BJ (cell line): Measurements from ENCODE around the gene CPLX4. TPM values are rescaled to one million over a fixed set of nuclear protein-coding genes. Genes with fewer than 3 reads are reported as not detected.
A peak's percentile ranks its signal among the peaks of the same experiment; 100 is the strongest.

Source experiments
- CTCF ChIA-PET: fragments of 350-600 bp; formaldehyde crosslinking; extraction: SDS; loops from one replicate; lab custom pipeline; 2021; ENCODE audit warnings: antibody characterized with exemption, inconsistent platforms; lab: Yijun Ruan, JAX
- POLR2A ChIA-PET: fragments of 300-600 bp; sonication (Branson Sonifier 250); formaldehyde crosslinking; extraction: SDS; loops from one replicate; lab custom pipeline; 2021; ENCODE audit warnings: antibody characterized with exemption; lab: Charles Lee
- DNase-seq: peaks from one replicate; pipeline ENCODE4 v3.0.0-alpha.2; 2011; ENCODE audit warnings: low read depth
- H3K27me3 ChIP-seq: 2 replicates; pipeline ENCODE4 v1.6.0; 2011; ENCODE audit warnings: low read length; ENCODE audit not compliant: control insufficient read depth, insufficient read depth
- H3K36me3 ChIP-seq: 2 replicates; pipeline ENCODE4 v1.5.1; 2011; ENCODE audit warnings: low read length; ENCODE audit not compliant: control insufficient read depth, insufficient read depth
- H3K4me3 ChIP-seq: 2 replicates; pipeline ENCODE4 v1.5.1; 2011; ENCODE audit warnings: low read depth, mild to moderate bottlenecking, control low read depth, low read length
- polyA plus RNA-seq: library from polyadenylated mRNA; depleted of rRNA; stranded (reverse); fragments of >200 nt; gene quantifications from 2 replicates; pipeline ENCODE4 v1.2.3, GENCODE V29; 2011
- TF ChIP-seq, protein P1 (sequence below): IDR thresholded peaks from 2 replicates; pipeline ENCODE4 v1.5.1; 2011; ENCODE audit warnings: low read depth, mild to moderate bottlenecking, control low read depth, inconsistent platforms, low read length, moderate library complexity; ENCODE audit not compliant: insufficient read depth

The CPLX4 gene
- polyA plus RNA-seq, 1 experiment, result not detected

DNA sequence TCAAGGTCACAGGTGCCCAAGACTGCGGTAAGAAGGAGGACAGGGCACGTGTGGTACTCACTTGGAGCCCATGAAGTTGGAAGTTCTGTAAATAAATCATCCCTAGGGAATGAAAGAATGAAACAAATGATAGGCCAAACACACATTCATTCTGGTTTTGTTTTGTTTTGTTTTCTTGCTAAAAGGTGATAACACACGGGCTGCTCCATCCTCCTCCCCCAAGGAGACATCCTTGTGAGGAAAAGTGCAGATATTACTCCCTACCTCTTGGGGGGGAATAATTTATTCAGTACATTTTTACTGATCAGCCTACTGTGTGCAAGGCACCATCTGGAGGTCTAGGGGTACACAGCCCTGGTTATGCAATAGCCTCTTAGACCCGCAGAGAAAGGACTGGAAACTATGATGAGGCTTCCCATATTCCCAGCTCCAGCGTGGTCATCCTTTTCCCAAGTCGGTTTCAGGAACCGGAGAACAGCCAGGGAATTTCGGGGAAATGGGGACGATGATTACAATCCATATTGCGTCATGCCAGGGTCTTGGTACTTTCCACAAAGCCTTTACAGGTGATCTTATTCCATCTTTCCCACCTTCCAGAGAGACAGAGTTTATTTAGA, 51.5 kb downstream of the CPLX4 start:
- no peak overlapping the region for H3K4me3 ChIP-seq
- ChIA-PET CTCF (interaction anchor here (1.2 kb wide), 1 partner anchor 136 kb away, joined by 3 read pairs; no protein-coding TSS in a partner anchor), POLR2A (no interaction called here)
- H3K27me3 ChIP-seq, result peaks cover 69% of the 10 kb centered on the region
- no peak for DNase-seq
- H3K36me3 ChIP-seq, result no peaks in the 10 kb centered on the region
- TF ChIP-seq, protein P1, sequence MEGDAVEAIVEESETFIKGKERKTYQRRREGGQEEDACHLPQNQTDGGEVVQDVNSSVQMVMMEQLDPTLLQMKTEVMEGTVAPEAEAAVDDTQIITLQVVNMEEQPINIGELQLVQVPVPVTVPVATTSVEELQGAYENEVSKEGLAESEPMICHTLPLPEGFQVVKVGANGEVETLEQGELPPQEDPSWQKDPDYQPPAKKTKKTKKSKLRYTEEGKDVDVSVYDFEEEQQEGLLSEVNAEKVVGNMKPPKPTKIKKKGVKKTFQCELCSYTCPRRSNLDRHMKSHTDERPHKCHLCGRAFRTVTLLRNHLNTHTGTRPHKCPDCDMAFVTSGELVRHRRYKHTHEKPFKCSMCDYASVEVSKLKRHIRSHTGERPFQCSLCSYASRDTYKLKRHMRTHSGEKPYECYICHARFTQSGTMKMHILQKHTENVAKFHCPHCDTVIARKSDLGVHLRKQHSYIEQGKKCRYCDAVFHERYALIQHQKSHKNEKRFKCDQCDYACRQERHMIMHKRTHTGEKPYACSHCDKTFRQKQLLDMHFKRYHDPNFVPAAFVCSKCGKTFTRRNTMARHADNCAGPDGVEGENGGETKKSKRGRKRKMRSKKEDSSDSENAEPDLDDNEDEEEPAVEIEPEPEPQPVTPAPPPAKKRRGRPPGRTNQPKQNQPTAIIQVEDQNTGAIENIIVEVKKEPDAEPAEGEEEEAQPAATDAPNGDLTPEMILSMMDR, result no peak

DNA sequence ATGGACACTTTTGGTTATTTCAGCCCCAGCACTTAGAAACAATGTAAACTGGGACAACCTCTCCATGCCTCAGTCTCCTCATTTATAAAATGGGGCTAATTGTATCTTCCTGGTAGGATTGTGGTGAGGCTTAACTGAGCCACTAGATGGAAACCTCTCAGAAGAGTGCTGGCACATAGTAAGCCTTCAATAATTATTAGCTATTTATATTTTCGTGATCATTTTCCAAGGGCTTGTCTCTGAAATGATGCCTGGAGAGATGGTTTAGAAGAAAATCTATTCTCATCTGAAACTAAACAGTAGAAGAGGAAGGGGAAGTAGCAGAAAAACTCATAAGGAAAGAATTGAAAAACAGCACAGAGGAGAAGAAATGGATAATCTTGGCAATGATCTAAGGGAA, 52.0 kb downstream of the CPLX4 start:
- ChIA-PET POLR2A (no interaction called here), CTCF (no interaction called here)
- peaks cover 65% of the 10 kb centered on the region for H3K27me3 ChIP-seq
- DNase-seq, result no peak
- H3K4me3 ChIP-seq, result no peak overlapping the region
- H3K36me3 ChIP-seq, result no peaks in the 10 kb centered on the region
- TF ChIP-seq, protein P1, result no peak

DNA sequence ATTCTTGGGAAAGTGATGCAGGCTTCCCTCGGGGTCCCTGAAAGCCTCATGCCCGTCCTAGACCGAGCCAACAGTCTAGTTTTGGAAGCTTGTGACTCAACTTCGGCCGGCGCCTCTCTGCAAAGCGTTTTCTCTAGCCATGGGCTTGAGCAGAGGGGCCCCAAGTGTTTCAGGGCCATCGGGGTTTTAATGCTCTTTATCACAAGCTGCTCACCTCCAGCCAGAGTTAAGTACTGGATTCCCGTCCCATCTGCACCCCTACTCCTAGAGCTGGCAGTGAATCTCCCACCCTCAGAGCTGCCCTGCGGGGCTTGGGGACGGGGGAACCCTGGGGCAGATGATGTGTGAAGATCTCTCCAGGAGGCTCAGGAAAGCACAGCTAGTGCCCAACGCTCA, 52.5 kb downstream of the CPLX4 start:
- ChIA-PET POLR2A (no interaction called here), CTCF (no interaction called here)
- peaks cover 61% of the 10 kb centered on the region for H3K27me3 ChIP-seq
- H3K4me3 ChIP-seq, result no peak overlapping the region
- TF ChIP-seq, protein P1, result no peak
- H3K36me3 ChIP-seq, result no peaks in the 10 kb centered on the region
- no peak for DNase-seq

- Histone ChIP-seq H3K27me3 (peaks cover 55% of the 10 kb centered on the region), H3K36me3 (no peaks in the 10 kb centered on the region), H3K4me3 (peak overlapping the region; percentile 39)
- ChIA-PET POLR2A (no interaction called here), CTCF (interaction anchor here (2.8 kb wide), 1 partner anchor 16 kb away, joined by 10 read pairs; no protein-coding TSS in a partner anchor)
- TF ChIP-seq, protein P1, result no peak
- no peak for DNase-seq
These were observed 53.0 kb downstream of the CPLX4 start for GRCh38 chr18:59265246-59265973.

GRCh38 chr18:59264651-59265245, 53.7 kb downstream of the CPLX4 start:
- H3K36me3 ChIP-seq, result no peaks in the 10 kb centered on the region
- H3K4me3 ChIP-seq, result no peak overlapping the region
- POLR2A ChIA-PET, result no interaction called here
- H3K27me3 ChIP-seq, result peaks cover 51% of the 10 kb centered on the region
- TF ChIP-seq, protein P1, result no peak
- CTCF ChIA-PET, result interaction anchor here (1.1 to 2.8 kb wide), 2 partner anchors 11 to 15 kb away, joined by 3 to 10 read pairs; no protein-coding TSS in a partner anchor
- no peak for DNase-seq
